Measurements from ENCODE around the gene GDPD4.

GDPD4 gene

DNA sequence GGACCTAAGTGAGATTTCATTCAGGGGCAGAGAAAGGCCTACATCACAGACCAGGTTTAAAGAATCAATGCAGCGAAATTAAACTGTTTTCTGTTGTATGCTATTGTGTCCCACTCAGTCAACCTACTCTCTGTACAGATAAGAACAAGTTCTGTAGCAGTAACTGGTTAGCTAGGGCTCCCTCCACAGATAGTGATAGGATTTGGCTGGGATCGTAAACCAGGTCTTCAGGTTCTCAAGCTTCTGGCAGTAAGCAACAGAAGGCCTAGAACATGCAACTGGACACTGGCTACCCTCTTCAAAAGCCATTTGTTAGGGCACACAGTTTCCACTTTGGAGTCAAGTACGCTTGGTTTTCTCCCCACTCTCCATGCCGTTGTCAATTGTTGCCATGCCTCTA is 69.2 kb downstream of the GDPD4 start:
- DNase-seq: no peak

DNA sequence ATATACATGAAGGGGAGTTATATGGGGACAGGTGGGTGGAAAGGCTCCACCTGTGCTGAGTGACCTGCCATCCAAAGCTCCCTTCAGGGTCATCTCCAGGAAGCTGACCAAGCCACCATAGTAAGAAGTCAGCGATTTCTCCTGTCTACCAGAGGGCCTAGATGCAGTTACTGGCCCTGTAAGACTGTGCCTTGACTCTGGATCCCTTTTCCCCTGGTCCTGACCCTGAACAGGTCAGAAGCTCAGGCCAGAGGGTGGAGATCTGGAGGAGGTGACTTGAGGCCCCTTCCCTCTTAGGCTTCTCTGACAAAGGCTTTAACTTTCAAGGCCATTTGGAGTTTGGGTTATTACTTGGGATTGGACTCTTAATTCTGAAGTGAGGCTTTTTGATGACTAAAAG is 69.7 kb downstream of the GDPD4 start:
- DNase-seq: no peak

DNA sequence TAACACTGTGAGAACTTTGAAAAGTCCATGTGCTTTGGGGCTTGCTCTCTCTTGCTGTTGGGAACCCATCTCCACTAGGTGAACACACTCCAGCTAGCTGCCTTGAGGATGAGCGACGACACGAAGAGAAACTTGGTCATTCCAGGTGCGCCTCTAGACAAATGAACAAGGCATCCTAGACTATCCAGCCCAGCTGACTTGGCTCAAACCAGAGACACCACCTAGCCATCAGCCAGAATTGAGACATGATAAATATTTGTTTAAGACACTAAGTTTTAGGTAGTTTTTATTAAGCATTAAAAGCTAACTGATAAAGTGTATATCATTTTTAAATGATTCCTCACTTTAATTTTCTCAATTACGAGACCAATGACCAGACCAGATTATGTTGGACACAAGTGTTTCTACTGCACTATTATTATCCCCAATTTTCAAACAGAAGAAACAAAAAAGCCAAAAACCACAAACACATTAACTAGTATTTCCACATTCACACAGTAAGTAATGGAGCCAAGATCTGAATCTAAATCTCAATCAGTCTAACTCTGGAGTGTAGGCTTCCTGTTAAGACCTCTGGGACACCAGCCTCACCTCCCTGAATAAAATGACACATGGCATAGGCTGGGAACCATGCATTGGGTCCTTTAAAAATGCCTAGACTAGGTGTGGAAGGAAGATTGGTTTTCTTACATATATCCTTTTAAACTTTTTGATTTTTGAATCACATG is 70.4 kb downstream of the GDPD4 start:
- DNase-seq: no peak

DNA sequence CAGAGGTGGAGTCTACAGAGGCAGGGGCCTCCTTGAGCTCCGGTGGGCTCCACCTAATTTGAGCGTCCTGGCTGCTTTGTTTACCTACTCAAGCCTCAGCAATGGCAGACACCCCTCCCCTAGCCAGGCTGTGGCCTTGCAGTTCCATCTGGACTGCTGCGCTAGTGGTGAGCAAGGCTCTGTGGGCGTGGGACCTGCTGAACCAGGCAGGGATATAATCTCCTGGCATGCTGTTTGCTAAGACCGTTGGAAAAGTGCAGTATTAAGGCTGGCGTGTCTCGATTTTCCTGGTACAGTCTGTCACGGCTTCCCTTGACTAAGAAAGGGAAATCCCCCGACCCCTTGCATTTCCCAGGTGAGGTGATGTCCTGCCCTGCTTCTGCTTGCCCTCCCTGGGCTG is 77.7 kb downstream of the GDPD4 start:
- DNase-seq: no peak

DNA sequence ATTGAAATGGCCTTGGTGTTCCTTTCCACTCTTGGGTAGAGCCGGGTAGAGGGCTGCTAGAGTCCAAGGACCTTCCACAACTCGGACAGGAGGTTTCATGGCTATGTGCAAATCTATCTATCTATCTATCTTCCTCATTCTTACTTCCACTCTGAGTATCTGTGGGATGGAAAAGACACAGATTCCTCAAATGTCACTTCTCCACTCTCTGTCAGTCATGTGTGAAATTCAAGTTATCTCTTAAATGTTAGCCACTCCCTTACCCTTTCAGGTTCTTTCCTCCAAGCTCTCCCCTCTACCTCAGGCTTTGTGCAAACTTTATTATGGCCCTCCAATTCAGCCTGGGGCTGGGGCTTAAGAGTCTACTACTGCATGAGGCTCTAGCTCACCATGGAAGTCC is 84.3 kb downstream of the GDPD4 start:
- DNase-seq: no peak

DNA sequence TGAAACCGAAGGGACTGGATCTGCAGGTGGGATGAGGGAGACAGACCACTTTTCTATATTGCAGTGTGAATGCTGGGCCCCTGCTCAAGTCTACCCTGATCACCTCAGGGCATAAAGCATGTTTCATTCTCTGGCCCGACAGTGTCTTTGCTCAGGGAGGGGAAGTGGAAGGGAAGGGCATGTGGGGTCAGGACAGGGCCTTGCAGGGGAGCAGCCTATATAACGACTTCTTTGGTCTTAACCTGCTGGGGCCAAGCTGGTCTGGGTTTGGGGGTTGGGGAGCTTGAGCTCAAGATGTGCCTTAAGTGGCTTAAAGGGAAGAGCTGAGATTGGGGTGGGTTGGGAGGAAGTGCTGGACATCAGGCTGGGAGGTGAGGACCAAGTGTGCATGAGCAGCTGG is 86.4 kb downstream of the GDPD4 start:
- DNase-seq: no peak

DNA sequence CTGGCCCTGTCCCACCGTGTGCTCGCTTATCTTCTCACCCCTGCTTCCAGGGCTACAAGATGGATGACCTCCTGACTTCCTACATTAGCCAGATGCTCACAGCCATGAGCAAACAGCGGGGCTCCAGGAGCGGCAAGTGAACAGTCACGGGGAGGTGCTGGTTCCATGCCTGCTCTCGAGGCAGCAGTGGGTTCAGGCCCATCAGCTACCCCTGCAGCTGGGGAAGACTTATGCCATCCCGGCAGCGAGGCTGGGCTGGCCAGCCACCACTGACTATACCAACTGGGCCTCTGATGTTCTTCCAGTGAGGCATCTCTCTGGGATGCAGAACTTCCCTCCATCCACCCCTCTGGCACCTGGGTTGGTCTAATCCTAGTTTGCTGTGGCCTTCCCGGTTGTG is 86.9 kb downstream of the GDPD4 start:
- no peak for DNase-seq

DNA sequence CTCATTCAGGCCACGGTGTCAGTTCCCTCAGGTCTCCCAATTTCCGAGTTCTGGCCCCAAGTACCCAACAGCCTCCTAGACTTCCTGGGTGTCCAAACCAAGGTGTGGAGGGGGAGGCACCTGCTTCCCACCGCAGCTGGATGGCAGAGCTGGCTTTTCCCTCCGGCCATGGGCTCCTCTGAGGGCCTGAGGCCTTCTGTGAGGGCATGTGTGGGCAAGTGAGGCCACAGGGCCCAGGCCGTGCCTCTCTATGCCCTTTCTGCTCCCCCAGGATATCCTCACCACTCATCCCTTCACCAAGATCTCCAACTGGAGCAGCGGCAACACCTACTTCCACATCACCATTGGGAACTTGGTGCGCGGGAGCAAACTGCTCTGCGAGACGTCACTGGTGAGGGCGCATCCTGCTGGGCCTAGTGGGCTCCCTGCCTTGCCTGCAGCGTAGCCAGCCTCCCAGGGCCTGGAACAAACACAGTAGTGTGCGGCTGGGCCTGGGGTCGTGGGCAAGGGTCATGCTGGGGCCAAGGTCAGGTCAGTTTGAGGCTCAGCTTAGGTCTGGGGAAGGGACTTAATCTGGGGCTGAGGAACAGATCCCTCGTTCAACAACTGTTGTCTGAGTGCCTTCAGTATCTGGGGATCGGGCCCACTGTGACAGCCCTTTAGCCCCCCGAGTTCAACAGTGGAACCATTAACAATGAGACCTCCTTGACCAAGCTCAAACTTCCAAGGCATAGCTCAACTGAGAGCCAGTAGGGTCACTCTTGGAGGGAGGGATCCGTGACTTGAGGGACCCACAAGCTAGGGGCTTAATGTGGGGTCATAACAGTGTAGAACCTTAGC is 87.7 kb downstream of the GDPD4 start:
- DNase-seq: no peak

DNA sequence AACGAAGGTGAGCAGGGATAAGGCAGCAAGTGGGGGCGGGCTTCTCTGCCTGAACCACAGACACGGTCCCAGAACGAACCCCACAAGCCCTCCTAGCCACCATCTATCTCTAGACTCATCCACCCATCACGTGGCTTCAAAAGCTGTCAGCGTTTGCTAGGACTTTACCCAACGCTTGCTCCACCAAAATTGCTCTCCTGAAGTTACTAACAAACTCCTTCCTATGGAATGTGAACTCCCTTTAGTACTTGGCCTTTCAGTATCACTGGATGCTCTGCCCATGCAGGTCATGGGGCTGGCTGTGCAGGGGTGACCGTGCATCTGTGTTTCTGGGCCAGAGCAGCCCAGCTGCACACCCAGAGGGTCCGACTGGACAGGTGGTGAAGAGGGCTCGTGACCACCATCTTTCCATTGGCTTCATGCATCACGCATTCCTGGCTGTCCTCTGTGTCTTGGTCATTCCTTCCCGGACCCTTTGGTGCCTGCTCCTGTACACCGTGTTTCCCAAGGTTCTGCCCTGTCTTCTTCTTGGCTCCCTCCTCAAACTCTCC is 88.4 kb downstream of the GDPD4 start:
- no peak for DNase-seq

DNA sequence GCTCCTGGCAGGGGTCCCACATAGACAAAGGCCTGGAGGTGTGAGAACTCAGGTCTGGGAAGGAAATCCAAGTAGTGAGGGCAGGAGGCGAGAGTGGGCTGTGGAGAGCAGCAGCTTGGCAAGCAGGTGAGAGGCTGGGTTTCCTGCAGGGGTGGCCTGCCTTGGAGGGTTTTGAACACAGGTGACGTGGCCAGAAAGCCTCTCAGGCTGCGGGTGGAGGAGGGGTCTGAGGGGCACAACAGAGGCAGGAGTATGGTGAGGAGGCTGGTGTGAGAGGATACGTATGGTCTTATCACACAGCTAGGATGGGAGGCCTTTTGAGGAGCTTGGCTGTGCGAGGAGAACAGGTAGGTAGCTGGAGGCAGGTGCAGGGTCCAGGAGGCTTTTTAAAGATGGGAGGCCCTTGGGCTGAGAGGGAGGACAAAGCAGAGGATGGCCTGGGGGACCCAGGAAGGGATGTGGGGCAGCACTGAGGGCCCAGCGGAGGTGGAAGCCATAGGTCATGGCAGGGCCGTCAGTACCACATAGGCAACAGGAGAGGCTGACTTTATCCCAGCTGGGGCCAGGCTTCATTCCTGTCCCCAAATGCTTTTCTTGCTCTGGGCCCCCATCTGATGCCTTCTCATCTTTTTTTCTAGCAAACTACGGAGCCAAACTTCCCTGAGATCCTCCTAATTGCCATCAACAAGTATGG is 89.0 kb downstream of the GDPD4 start:
- DNase-seq: no peak

DNA sequence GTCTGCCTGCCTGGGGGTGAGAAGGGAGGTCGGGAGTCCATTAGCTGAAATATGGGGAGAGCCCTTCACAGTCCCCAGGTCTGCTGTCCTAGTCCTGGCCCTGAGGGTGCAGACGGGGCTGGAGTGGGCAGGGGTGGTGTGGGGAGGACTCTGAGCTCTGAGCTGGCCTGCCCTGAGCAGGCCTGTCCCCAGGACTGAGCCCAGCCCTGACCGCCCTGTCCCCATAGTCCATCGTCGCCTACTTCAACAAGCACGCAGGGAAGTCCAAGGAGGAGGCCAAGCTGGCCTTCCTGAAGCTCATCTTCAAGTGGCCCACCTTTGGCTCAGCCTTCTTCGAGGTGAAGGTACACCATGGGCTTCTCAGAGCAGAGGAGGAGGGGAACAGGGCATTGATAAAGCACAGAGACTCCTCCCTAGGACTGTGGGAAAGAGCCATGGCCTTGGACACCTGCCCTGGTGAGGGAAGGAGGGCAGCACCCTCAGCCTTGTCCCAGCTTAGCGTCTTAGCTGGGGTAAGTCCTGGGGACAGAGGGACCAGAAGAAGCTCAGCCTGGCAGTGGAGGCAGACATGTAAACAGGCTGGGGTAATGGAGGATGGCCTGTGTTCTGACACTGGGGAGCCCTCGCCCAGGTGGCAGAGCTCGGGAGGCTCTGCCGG is 89.8 kb downstream of the GDPD4 start:
- no peak for DNase-seq

DNA sequence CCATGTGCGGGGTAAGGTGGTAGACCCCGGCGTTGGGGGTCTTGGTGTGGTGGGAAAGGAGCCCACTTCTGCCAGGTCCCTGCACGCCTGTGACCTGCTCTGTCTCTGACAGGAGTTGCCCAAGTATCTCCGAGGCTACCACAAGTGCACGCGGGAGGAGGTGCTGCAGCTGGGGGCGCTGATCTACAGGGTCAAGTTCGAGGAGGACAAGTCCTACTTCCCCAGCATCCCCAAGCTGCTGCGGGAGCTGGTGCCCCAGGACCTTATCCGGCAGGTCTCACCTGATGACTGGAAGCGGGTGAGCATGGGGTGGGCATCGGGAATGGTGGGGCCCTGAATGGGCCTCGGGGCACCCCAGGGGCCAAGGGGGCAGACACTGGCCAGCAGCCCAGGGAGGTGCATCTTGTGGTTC is 90.4 kb downstream of the GDPD4 start:
- DNase-seq: no peak

DNA sequence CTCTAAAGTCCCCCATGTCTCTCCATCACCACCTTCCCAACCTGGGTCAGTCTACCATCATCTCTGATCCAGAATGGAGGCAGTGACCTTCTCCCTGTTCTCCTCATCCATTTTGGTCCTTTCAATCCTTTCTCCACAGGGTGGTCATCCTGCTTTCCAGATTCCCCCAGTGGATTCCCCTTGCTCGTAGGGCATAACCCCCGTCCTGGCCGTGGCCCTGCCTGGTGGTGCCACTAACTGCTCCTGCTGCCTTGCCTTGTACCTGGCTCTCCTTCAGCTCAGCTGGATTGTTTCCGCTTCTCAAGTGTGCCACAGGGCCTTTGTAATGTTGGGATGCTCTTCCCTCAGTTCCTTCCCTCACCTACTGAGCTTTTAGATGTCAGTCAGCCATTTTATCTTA is 91.8 kb downstream of the GDPD4 start:
- no peak for DNase-seq

DNA sequence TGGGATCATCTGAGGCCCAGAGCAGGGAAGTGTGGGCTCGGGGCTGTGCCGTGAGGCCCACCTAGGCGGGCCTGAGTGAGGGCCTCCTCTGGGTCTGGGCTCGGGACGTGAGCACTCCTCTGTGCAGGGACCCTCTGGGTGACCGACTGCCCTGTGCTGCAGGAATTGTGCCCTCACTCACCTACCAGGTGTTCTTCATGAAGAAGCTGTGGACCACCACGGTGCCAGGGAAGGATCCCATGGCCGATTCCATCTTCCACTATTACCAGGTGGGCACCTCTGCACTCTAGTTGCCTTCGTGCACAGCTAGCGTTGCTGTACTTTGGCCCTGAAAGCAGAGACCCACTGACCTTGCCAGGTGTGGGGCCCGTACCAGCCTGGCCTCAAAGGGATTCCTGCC is 93.0 kb downstream of the GDPD4 start:
- DNase-seq: no peak

DNA sequence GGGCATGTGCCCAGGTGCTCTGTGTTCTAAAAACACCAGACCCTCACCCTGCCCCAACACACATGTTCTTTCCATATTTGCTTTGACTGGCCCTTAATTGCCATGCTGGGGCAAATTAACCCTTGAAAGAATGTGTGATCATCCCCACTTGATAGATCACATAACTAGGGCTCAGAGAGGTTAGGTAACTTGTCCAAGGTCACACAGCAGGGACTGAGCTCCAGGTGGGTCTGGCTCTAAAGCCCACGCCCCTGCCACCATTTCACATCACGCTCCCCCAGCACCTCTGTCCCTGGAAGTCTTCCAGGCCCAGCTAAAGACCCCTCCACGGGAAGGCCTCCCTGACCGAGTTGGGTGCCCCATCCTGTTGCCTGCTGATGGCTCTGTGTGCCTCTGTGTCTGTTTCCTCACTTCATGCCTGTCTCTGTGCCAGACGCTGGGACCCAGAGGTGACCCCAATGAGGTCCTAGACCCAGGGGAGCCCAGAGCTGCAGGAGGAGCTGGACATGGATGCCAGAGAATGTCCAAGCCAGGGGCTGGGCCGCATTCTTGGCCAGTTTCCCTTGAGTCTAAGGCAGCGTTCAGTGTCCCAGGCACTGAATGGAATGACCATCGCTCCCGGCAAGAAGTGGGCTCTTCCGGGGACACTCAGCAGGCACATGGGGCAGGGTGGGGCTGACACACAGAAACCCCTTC is 93.7 kb downstream of the GDPD4 start:
- no peak for DNase-seq

DNA sequence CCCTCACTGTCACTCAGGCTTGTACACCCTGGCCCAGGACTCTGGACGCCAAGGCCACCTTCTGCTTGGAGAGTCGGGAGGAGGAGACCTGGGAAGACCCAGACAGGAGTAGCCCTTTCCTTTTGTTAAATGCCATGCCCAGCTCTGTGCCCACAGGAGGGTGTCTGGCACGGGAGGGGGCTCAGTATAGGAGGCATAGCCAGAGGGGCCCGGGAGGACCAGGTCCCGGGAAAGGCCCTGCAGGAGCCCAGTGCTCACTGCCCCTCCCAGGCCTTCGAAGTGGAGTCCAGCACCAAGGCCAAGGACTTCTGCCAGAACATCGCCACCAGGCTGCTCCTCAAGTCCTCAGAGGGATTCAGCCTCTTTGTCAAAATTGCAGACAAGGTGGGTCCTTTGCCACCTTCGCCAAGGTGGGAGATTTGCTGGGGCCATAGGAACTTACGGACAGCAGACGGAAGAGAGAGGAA is 94.4 kb downstream of the GDPD4 start:
- DNase-seq: no peak

DNA sequence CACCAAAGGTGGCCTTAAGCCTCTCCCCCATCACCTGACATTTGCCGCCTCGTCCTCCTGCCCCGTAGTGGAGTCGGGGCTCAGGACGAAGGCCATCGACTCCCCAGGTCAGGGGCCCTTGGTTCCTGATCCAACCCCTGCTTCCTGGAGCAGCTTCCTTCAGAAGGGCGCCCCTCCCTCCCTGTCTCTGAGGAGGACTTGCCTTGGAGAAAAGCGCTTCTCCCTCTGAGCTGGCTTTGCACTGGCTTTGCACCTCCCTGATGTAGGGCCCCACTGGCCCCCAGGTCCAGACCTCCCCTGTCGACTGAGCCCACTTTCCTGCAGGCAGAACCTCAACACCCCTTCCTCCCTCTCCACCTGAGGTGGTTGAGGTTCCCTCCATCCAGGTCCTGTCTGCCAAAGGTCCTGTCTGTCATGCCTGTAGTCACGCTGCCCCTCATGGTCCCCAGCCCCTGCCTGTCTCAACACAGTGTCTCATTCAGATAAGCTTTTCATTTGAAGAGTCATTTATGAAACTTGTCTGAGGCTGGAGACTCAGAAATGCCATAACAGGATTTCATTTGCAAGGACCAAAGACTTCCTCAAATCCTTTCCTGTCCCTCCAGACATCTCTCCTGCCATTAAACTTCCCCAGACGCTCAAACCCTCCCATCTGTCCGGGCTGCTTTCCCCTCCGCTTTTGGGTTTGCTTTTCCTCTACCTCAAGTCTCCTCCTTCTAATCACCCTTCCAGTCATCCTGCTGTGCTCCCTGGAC is 95.0 kb downstream of the GDPD4 start:
- DNase-seq: no peak

DNA sequence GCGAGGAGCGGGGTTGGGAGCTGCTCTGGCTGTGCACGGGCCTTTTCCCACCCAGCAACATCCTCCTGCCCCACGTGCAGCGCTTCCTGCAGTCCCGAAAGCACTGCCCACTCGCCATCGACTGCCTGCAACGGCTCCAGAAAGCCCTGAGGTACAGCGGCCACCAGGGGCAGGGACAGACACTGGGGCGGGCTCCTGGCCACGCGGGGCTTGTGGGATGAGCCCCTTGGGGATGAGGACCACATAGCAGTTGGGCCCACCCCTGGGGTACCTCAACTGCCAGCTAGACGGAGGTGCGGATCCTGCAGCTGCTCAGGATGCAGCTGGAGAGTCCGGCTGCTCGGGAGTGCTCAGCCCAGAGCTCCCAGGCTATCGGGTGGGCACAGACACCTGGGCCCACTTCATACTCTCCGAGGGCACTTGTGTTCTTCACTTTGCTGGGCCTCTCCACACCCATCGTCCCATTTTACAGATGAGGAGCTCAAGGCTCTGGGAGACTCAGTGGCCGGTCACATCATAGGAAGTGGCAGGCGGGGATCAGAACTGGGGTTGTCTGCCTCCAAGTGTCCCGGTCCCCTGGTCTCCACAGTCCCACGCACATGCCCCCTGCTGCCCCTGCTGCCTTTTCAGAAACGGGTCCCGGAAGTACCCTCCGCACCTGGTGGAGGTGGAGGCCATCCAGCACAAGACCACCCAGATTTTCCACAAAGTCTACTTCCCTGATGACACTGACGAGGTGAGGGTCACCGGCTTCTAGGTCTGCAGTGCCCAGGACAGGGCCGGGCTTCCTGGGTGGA is 95.8 kb downstream of the GDPD4 start:
- DNase-seq: no peak

DNA sequence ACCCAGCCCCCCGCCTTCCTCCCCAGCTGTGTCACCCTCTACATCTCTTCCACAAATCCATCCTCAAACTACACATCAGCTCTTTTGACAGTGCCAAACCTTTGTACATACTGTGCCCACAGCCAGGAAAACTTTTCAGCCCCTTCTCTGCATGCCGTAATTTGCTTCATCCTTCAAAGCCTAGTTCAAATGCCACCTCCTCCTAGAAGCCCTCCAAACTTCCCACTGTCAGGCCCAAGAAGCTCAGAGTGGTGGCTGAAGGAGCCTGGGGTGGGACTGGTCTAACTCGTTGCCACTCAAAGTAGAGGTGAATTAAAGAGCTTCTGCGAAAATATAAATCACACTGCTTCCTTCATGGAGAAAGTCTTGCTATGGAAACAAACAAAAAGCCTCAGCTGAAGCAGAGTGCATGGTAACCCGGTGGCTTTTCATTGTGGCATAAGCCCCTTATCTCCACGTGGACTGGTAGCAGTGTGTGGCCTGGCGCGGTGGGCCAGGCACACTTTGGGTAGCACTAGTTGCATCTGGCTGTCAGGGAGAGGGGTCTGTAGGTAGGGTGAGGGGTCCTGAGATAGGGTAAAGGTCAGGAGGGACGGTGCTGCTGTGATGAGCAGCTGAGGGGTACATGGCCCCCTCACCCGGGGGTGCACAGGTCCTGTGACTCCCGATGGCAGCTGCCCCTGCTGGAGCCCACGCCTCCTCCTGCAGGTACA is 96.6 kb downstream of the GDPD4 start:
- DNase-seq: no peak

Data from cortex of kidney (tissue), 1 donor.